A549 (cell line): ENCODE data around the gene RSRC1.

Experiments used
- CTCF ChIP-seq: fragments of >200 bp; sonication (Bioruptor Twin); formaldehyde crosslinking; IDR thresholded peaks from 3 replicates; pipeline ENCODE4 v1.5.1; 2016
- POLR2A ChIP-seq: IDR thresholded peaks from 2 replicates; pipeline ENCODE4 v1.6.1; 2012; ENCODE audit warnings: mild to moderate bottlenecking, low read length

GRCh38 chr3:158120330-158120729 is 10.4 kb downstream of the RSRC1 start:
- TF ChIP-seq POLR2A (no peak), CTCF (no peak)
